Smooth muscle cell (in vitro differentiated cells): ENCODE measurements around the gene CLDN14. TPM values are rescaled to one million over a fixed set of nuclear protein-coding genes. Genes with fewer than 3 reads are reported as not detected.

Experiments used
- DNase-seq: peaks from one replicate; lab custom pipeline; 2025; ENCODE audit not compliant: unreplicated experiment; lab: John Stamatoyannopoulos, UW
- H2AFZ ChIP-seq: fragments of 200-600 bp; sonication (generic); 2 replicates; pipeline ENCODE4 v1.6.0; 2016; ENCODE audit warnings: antibody characterized with exemption, low read depth, mild to moderate bottlenecking
- H3F3A ChIP-seq: fragments of 200-600 bp; sonication (generic); 2 replicates; pipeline ENCODE4 v1.6.0; 2017; ENCODE audit warnings: antibody characterized with exemption, low read depth
- H3K27ac ChIP-seq: fragments of 200-600 bp; sonication (generic); 2 replicates; pipeline ENCODE4 v1.5.1; 2016; ENCODE audit warnings: low read depth, mild to moderate bottlenecking
- H3K27me3 ChIP-seq: fragments of 200-600 bp; sonication (generic); 2 replicates; pipeline ENCODE4 v1.6.1; 2016; ENCODE audit warnings: low read depth, mild to moderate bottlenecking
- H3K36me3 ChIP-seq: fragments of 200-600 bp; sonication (generic); 2 replicates; pipeline ENCODE4 v1.5.1; 2016; ENCODE audit warnings: low read depth
- H3K4me1 ChIP-seq: fragments of 200-600 bp; sonication (generic); 2 replicates; pipeline ENCODE4 v1.5.1; 2016; ENCODE audit warnings: low read depth
- H3K4me2 ChIP-seq: fragments of 200-600 bp; sonication (generic); 2 replicates; pipeline ENCODE4 v1.6.0; 2016; ENCODE audit warnings: mild to moderate bottlenecking
- H3K4me3 ChIP-seq: fragments of 200-600 bp; sonication (generic); 2 replicates; pipeline ENCODE4 v1.5.1; 2016; ENCODE audit warnings: mild to moderate bottlenecking
- H3K79me2 ChIP-seq: fragments of 200-600 bp; sonication (generic); 2 replicates; pipeline ENCODE4 v1.6.0; 2016; ENCODE audit warnings: low read depth, mild to moderate bottlenecking
- H3K9ac ChIP-seq: fragments of 200-600 bp; sonication (generic); 2 replicates; pipeline ENCODE4 v1.6.0; 2016; ENCODE audit warnings: low read depth
- H3K9me3 ChIP-seq: fragments of 200-600 bp; sonication (generic); replicated peaks from 2 replicates; pipeline ENCODE4 v1.5.1; 2016; ENCODE audit warnings: low read depth
- H4K20me1 ChIP-seq: fragments of 200-600 bp; sonication (generic); 2 replicates; pipeline ENCODE4 v1.6.0; 2016; ENCODE audit warnings: low read depth
- WGBS: methylation state at CpG from one replicate; pipeline ENCODE4 v1.1.7; 2016; ENCODE audit warnings: low lambda C conversion rate; 5-methylcytosine and 5-hydroxymethylcytosine counted together
- polyA plus RNA-seq: library from polyadenylated mRNA; unstranded; fragments of >200 nt; fragmentation: Nextera tagmentation; extraction: Ambion mirVana; gene quantifications from 2 replicates; pipeline ENCODE4 v1.2.1, GENCODE V29; 2016
- total RNA-seq: library from RNA; depleted of rRNA; stranded (reverse); fragments of >200 nt; gene quantifications from 2 replicates; pipeline ENCODE4 v1.2.3, GENCODE V29; 2014
- TF ChIP-seq, protein P1 (sequence below): fragments of 200-600 bp; sonication (generic); IDR thresholded peaks from 2 replicates; pipeline ENCODE4 v1.5.1; 2017; ENCODE audit warnings: borderline replicate concordance, mild to moderate bottlenecking, antibody characterized with exemption; ENCODE audit not compliant: insufficient read depth, poor library complexity, severe bottlenecking

CLDN14 gene
- total and polyA plus RNA-seq, 2 experiments from 2014 or later = not detected

DNA sequence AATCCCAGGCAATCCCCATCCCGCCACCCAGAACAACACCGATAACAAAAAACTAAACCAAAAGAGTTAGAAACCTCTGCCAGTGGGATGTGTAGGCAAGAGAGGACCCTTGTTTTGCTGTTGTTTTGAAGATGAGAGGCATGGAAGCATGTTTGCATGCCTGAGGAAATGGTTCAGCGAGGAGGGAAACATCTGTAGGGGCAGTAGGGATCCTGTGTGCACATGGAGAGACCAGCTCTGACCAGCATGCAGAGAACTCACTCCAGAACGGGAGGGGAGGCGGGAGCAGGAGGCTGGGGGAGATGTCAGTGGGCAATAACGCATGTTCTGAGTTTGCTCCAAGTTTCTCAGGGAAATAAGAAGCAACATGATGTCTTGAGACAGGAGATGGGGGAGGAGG, 5.3 kb downstream of the CLDN14 start:
- H3K4me3 ChIP-seq = no peak overlapping the region
- no peaks in the 10 kb centered on the region for H3K36me3 ChIP-seq
- no peak overlapping the region for H3K27ac ChIP-seq
- WGBS = 88% methylated on average over 6 of the region's 6 CpGs
- no peak overlapping the region for H2AFZ ChIP-seq
- H3K79me2 ChIP-seq = no peaks in the 10 kb centered on the region
- H3K9me3 ChIP-seq = no peaks in the 10 kb centered on the region
- no peak overlapping the region for H3K4me2 ChIP-seq
- TF ChIP-seq, protein P1, sequence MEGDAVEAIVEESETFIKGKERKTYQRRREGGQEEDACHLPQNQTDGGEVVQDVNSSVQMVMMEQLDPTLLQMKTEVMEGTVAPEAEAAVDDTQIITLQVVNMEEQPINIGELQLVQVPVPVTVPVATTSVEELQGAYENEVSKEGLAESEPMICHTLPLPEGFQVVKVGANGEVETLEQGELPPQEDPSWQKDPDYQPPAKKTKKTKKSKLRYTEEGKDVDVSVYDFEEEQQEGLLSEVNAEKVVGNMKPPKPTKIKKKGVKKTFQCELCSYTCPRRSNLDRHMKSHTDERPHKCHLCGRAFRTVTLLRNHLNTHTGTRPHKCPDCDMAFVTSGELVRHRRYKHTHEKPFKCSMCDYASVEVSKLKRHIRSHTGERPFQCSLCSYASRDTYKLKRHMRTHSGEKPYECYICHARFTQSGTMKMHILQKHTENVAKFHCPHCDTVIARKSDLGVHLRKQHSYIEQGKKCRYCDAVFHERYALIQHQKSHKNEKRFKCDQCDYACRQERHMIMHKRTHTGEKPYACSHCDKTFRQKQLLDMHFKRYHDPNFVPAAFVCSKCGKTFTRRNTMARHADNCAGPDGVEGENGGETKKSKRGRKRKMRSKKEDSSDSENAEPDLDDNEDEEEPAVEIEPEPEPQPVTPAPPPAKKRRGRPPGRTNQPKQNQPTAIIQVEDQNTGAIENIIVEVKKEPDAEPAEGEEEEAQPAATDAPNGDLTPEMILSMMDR = no peak
- H3K9ac ChIP-seq = no peak overlapping the region
- H3F3A ChIP-seq = peaks cover 7% of the 10 kb centered on the region
- DNase-seq = no peak
- no peaks in the 10 kb centered on the region for H3K27me3 ChIP-seq
- no peaks in the 10 kb centered on the region for H4K20me1 ChIP-seq
- H3K4me1 ChIP-seq = peaks cover 7% of the 10 kb centered on the region

DNA sequence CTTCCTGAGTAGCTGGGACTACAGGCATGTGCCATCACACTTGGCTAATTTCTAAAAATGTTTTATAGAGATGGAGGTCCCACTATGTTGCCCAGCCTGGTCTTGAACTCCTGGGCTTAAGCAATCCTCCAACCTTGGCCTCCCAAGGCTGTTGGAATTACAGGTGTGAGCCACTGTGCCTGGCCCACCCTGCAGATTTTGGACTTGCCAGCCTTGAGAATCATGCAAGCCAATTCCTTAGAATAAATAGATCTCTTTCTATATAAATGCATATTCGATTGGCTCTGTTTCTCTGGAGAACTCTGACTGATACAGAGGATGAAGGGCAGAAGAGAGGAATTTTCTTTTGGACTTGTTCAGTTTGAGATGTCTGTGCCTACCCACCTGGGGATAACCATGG, 6.7 kb downstream of the CLDN14 start:
- no peak overlapping the region for H3K27ac ChIP-seq
- H3K9me3 ChIP-seq = no peaks in the 10 kb centered on the region
- H3K4me3 ChIP-seq = no peak overlapping the region
- H3F3A ChIP-seq = peaks cover 10% of the 10 kb centered on the region
- no peak for DNase-seq
- no peaks in the 10 kb centered on the region for H4K20me1 ChIP-seq
- peaks cover 4% of the 10 kb centered on the region for H3K4me1 ChIP-seq
- TF ChIP-seq, protein P1 = no peak
- H2AFZ ChIP-seq = no peak overlapping the region
- no peak overlapping the region for H3K4me2 ChIP-seq
- H3K9ac ChIP-seq = no peak overlapping the region
- no peaks in the 10 kb centered on the region for H3K27me3 ChIP-seq
- 100% methylated on average over 1 of the region's 1 CpG for WGBS
- H3K36me3 ChIP-seq = no peaks in the 10 kb centered on the region
- H3K79me2 ChIP-seq = no peaks in the 10 kb centered on the region

DNA sequence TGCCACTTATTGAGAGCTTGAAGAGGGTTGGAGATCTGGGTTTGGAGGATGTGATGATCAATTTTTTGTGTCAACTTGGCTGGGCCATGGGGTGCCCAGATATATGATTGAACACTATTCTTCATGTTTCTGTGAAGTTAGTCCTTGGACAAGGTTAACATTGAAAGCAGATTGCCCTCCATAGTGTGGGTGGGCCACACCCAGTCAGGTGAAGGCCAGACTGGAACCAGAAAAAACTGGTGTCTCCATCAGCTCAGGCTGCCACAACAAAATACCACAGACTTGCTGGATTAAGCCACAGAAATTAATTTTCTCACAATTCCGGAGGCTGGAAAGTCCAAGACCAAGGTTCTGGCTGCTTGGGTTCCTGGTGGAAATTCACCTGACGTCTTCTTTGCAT, 7.5 kb downstream of the CLDN14 start:
- Histone ChIP-seq H4K20me1 (no peaks in the 10 kb centered on the region), H3K4me3 (no peak overlapping the region), H3K4me1 (peaks cover 4% of the 10 kb centered on the region), H3K36me3 (no peaks in the 10 kb centered on the region), H3K9ac (no peak overlapping the region), H3K4me2 (no peak overlapping the region), H3K27ac (no peak overlapping the region), H3K27me3 (no peaks in the 10 kb centered on the region), H2AFZ (no peak overlapping the region), H3F3A (peaks cover 4% of the 10 kb centered on the region), H3K79me2 (no peaks in the 10 kb centered on the region), H3K9me3 (no peaks in the 10 kb centered on the region)
- DNase-seq = no peak
- TF ChIP-seq, protein P1 = no peak
- WGBS = 91% methylated on average over 2 of the region's 2 CpGs

DNA sequence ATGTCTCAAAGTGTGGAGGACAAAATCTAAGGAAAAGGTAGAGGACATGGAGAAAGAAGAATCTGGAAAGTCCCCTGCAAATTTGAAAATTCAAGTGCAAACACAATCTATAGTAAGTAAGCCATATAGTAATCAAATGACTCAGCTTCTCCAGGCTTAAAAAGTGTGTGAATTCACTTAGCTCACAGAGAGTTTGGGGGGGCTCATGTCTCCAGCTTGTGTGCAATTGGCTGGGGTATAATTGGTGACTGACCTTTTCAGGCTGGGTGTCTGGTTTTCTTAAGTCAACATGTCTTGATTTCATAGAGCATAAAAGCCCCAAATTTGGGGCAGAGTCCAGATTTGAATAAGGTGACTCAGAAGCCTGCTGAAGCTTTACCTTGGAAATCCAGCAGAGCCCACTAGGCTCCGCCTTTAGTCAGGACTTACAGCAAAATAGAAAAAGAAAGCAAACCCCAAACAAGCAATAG, 8.6 kb downstream of the CLDN14 start:
- 68% methylated on average over 1 of the region's 1 CpG for WGBS
- H3K4me2 ChIP-seq = no peak overlapping the region
- H3K9ac ChIP-seq = no peak overlapping the region
- H3K79me2 ChIP-seq = no peaks in the 10 kb centered on the region
- peaks cover 3% of the 10 kb centered on the region for H3F3A ChIP-seq
- no peak overlapping the region for H2AFZ ChIP-seq
- peaks cover 4% of the 10 kb centered on the region for H3K4me1 ChIP-seq
- no peaks in the 10 kb centered on the region for H3K9me3 ChIP-seq
- DNase-seq = no peak
- H4K20me1 ChIP-seq = no peaks in the 10 kb centered on the region
- H3K27me3 ChIP-seq = no peaks in the 10 kb centered on the region
- no peak overlapping the region for H3K4me3 ChIP-seq
- TF ChIP-seq, protein P1 = no peak
- H3K27ac ChIP-seq = peak overlapping the region; percentile 56
- H3K36me3 ChIP-seq = no peaks in the 10 kb centered on the region
